GM19023 (cell line): ENCODE results near the gene BSND.

Source experiments
- ATAC-seq: cut with Tn5 transposase; IDR thresholded peaks from one replicate; pipeline ENCODE4 v1.9.1; 2021; ENCODE audit warnings: mild to moderate bottlenecking, moderate library complexity; ENCODE audit not compliant: unreplicated experiment

BSND gene

GRCh38 chr1:54975356-54976108 lies 23.2 kb upstream of the BSND start:
- ATAC-seq = no peak

DNA sequence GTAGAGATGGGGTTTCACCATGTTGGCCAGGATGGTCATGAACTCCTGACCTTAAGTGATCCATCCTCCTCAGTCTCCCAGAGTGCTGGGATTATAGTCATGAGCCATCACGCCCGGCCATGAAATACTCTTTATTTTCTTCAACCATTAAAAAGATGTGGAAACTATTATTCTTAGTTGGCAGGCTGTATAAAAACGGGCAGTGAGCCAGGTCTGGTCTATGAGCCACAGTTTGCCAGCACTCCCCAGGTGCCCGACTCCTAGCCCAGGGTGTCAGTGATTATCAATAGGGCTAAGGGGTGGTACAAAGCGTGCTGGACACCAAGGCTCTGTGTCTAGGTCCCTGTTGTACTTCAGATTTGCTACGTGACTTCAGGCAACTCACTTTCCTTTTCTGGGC lies 22.0 kb upstream of the BSND start:
- no peak for ATAC-seq

DNA sequence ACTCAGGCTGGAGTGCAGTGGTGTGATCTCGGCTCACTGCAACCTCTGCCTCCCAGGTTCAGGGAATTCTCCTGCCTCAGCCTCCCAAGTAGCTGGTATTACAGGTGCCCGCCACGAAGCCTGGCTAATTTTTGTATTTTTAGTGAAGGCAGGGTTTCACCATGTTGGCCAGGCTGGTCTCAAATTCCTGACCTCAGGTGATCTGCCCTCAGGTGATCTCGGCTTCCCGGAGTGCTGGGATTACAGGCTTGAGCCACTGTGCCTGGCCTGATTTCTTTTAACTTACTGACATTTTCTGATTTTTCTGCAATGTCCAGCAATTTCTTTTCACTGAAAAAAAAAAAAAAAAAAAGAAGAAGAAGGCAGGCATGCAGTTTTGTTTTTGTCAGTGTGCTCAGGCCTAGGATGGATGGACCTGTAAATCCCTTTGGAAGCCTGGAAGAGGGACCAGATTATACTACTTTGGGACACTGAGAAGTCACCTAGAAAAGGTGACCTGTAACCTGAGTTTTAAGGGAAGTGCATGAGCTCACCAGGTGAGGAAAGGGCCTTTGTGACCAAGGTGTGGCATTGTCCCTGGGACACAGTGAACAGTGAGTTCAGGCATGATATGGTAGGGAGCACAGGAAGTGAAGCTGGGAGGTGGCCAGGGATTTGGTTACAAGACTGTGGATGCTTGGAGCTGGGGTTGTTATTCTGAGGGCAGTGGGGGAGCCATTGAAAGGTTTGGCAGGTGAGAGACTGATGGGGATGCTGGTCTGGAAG lies 21.0 kb upstream of the BSND start:
- ATAC-seq = no peak

- no peak for ATAC-seq
Observed at GRCh38 chr1:54978528-54979326, 20.0 kb upstream of the BSND start.

DNA sequence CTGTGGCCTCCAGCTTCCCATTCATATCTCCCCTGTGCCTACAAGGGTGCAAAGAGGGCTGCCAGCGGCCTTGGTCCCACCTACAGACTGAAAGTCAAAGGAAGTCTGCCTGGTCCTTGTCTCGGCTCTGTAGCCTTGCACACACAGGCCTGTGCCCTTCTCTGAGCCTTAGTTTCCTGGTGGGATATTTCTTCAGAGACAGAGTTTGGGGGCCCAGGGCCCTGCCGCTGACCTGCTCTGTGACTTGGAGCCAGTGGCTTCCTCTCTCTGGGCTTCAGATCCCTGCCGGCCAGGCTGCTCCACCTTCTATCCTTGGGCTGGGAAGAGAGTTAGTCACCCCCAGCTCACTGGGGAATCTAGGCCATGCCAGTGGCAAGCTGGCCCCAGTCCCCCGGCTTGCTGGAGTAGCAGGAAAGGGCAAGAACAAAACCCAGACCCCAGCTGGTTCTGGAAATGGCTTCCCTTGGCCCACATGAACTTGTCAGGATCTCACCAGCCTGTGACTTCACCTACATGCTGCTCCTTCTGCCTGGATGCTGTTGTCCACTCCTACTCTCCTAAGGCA lies 19.3 kb upstream of the BSND start:
- no peak for ATAC-seq

- no peak for ATAC-seq
Observed at GRCh38 chr1:54980046-54980527, 18.6 kb upstream of the BSND start.

DNA sequence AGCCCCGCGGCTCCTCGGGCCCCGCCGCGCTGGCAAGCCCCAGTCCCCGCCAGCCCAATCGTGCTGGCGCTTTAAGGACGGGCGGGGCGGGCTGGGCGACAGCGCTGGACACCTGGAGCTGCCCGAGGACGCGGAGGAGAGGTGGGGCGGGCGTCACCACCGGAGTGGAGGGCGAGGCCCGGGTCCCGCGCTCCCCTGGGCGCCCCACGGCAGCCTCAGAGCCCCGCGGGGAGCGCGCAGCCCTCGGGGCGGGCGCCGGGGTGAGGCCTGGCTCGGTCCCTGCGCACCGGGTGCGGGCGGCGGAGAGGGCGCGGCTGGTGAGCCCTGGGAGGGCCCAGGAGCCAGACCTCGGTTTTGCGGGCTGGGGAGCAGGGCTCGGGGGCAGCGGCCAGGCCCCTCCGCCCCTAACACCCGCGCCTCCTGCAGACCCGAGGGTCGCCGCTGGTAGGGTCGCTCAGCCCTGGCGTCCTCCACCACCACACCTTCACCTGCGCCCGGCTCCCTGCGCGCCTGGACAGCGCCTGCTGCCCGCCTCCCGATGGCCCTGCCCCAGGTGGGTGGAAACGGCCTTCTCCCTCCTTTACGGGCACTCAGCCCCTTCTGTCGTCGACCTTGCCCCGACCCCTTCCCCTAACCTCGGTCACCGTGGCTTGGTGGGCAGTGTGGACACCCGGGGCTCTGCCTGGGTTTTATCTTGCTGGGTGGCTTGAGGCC lies 18.0 kb upstream of the BSND start, which contains the start of gene TMEM61:
TMEM61 (plus strand) TSS at position 101 of the 714 bp plus-strand sequence; CDS start at position 539, 438 bp downstream.
- ATAC-seq = no peak

DNA sequence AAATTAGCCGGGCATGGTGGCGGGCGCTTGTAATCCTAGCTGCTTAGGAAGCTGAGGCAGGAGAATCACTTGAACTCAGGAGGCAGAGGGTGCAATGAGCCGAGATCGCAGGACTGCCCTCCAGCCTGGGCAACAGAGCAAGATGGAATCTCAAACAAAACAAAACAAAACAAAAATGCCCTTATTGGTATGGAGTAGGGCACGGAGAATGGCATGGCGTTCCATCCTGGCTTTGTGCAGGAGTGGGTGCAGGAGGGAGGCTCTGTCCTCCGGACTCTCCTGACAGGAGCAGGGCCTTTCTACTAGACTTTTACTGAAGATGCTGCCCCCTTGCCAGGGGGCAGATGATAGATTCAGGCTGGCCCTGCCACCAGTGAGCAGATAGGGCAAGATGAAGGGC lies 17.3 kb upstream of the BSND start:
- ATAC-seq = no peak

DNA sequence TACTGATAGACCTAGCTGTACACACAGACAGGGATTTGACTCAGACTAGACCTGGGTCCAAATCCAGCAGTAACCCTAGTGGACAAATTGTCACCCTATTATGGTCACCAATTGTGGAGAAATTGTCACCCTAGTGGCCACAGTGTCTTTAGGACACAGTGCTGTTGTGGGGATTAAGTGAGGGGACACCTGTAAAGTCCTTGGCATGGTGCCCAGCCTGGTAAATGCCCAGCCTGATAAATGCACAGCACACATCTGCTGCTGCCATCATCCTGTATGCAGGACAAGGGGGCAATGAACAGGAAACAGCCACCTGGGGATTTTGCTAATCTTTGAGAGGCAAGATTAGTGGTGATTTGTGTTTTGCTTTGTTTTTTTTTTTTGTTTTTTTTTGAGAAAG lies 16.0 kb upstream of the BSND start:
- no peak for ATAC-seq

- no peak for ATAC-seq
Observed at GRCh38 chr1:54984131-54984842, 14.4 kb upstream of the BSND start.

- ATAC-seq = no peak
Observed at GRCh38 chr1:54985556-54985955, 13.2 kb upstream of the BSND start.

DNA sequence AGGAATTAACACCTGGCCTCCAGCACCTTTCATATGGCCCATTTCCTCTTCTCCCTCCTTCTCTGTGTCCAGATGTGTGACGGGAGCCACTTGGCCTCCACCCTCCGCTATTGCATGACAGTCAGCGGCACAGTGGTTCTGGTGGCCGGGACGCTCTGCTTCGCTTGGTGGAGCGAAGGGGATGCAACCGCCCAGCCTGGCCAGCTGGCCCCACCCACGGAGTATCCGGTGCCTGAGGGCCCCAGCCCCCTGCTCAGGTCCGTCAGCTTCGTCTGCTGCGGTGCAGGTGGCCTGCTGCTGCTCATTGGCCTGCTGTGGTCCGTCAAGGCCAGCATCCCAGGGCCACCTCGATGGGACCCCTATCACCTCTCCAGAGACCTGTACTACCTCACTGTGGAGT lies 12.7 kb upstream of the BSND start:
- ATAC-seq = no peak

DNA sequence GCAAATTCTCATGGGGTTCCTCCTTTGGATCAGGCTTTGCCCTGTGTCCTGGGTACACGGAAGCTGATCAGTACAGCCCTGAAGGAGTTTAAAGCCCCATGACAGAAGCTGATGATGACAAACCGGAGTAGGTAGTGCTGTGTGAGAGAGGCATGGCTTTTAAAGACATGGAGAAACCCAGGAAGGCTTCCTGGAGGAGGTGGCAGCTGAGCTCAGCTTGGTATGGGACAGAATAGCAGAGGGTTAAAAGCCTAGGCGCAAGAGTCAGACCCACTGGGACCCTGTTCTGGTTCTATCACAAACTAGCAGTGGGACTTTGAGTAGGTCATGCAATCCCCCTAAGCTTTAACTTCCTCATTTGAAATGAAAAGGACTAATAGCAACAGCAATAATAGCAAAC lies 12.2 kb upstream of the BSND start:
- ATAC-seq = no peak

DNA sequence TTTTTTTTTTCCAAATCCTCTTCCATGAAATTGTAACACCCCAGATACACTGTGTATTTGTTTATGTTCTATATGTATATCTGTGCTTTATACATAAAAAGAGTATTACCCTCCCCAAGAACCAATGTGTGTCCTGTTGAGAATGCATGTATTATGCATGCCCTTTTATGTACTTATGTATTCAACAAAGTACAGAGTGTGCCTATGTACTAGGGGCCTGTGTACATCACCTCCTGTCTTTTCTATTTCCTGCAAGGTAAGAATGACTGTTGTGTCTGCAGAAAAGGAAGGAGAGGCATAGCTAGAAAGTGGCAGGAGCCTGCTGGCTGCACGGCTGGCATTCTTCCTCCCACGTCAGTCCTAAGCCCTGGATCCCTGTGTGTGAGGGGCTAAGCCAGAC lies 11.3 kb upstream of the BSND start:
- ATAC-seq = no peak

DNA sequence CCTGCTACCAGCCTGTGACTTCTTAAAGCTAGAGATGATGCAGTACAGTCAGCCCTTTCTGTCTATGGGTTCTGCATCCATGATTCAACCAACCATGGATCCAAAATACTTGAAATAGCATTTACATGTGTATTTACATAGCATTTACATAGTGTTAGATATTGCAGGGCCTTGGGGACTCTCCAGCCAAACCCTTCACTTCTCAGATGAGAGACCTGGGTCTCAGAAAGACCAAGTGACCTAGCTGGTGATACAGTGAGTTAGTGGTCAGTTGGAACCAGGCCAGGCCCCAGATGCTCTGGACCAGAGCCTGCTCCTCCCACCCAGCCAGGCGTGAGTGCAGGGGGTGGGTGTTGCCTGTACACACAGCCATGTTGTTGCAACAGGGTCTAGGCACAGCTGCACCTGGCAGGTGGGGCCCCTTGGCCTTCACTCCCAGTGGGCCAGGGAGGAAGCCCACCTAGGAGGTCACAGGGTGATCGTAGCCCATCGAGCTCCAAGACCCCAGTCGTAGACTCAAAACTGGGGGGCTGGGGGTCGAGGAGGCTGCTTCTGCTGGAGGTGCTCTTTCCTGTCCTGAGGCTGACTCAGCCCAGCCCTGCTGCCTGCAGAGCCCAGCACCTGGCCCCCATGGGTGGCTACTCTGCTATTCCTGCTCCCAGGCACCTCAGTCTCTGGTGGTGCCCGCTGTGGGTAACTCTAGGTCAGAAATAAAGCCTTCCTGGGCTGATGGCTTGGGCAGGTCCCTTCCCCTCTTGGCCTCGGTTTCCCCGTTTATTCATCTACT lies 10.6 kb upstream of the BSND start:
- ATAC-seq = no peak

DNA sequence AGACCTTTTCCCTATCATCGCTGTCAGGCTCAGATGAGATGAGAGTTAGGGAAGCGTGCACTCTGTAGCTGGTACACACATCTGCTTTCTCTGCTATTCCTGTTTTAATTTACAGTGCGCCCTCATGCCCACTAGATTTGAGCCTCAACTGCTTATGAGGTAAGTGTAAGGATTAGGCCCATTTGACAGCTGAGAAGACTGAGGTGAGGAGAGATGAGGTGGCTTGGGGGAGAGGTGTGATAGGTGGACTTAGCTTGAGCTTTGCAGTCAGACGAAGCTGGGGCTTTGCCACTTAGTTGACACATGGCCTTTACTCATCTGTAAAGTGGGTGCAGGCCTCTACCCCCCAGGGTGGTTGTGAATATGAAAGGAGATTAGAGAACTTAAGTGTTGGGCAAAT lies 9.8 kb upstream of the BSND start:
- no peak for ATAC-seq

DNA sequence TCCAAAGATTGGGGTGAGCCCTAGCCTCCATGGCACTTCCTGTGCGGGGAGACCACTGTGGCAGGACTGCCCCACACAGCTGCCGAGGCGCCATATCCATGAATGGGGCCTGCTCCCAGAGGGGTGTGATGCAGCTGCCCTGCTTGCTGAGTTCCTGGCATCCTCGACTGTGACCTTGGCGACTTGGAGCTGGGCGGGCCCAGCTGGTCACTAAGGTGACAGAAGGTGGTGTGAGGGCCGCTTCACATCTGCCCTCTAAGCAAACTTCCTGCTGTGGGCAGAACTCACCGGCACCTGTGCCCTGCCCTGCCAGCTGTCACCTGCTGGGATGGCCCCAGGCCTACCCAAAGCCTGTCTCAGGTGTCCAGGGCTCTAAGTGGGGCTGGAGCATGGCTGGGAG lies 9.3 kb upstream of the BSND start:
- no peak for ATAC-seq

DNA sequence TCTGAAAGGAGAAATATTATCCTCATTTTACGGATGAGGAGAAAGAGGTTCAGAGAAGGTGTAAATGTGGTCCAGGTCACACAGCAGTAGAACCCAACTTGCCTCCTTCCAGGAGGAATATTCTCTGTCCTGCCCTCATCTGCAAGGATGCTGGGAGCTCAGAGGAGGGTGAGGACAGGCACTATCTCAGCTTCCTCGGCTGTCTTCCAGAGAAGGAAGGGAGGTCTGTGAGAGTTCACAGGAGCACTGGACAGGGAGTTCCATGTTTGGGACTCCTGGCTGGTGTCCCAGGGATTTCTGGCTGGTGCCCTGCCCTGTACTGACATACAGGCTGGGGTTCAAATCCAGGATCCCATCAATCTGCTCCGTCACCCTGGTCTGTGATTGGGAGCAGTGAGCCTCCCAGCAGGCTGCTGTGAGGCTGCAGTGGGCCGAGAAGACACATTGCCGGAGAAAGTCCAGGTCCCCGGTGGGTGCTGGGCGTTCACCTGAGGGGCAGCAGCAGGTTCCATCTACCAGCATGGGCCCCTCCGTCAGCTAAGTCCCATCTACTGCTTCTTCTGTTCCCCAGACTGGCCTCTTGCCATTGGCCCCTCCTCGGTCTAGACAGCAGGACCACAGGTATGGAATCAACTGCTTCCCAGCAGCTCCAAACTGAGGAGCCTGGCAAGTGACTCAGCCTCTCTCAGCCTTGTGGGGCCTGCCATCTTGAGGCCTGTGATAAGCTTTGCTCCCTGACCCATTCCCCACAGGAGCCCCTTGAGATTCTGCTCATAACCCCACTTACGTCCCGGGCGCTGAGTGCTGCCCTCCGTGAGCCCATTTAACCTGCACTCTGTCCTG lies 8.5 kb upstream of the BSND start:
- ATAC-seq = no peak
